ENCODE data around the gene FCHSD1.
A peak's percentile ranks its signal among the peaks of the same experiment; 100 is the strongest.

FCHSD1 gene

GRCh38 chr5:141662028-141662427, 10.8 kb upstream of the FCHSD1 start:
- Histone ChIP-seq H3K4me3 (ENCODE audit: low read depth in 1 of 5, low read length in 5 of 5) (no peak overlapping the region), H3K36me3 (ENCODE audit: control insufficient read depth in 5 of 5, insufficient read depth in 5 of 5, low read length in 5 of 5) (peaks cover 0 to 54% (median 37%) of the 10 kb centered on the region in 5 donors), H3K27me3 (ENCODE audit: control insufficient read depth in 5 of 5, insufficient read depth in 4 of 5, low read length in 5 of 5) (no peaks in the 10 kb centered on the region)

GRCh38 chr5:141657937-141658545, 6.8 kb upstream of the FCHSD1 start:
- peaks cover 0 to 77% (median 60%) of the 10 kb centered on the region in 5 donors for H3K36me3 ChIP-seq (ENCODE audit: control insufficient read depth in 5 of 5, insufficient read depth in 5 of 5, low read length in 5 of 5)
- H3K4me3 ChIP-seq (ENCODE audit: low read depth in 1 of 5, low read length in 5 of 5), result no peak overlapping the region
- no peak overlapping the region for H3K27ac ChIP-seq (ENCODE audit: low read depth, low read length)
- no peaks in the 10 kb centered on the region for H3K9me3 ChIP-seq (ENCODE audit: control insufficient read depth in 5 of 5, low read length in 5 of 5)
- H3K27me3 ChIP-seq (ENCODE audit: control insufficient read depth in 5 of 5, insufficient read depth in 4 of 5, low read length in 5 of 5), result no peaks in the 10 kb centered on the region
- H3K4me1 ChIP-seq (ENCODE audit: control insufficient read depth in 5 of 5, insufficient read depth in 5 of 5, low read length in 5 of 5), result peaks cover 0 to 2% (median 0%) of the 10 kb centered on the region in 5 donors
- H3K9ac ChIP-seq (ENCODE audit: low read length in 5 of 5), result no peak overlapping the region

More at GRCh38 chr5:141662028-141662427, 10.8 kb upstream of the FCHSD1 start:
- no peaks in the 10 kb centered on the region for H3K9me3 ChIP-seq (ENCODE audit: control insufficient read depth in 5 of 5, low read length in 5 of 5)
- H3K9ac ChIP-seq (ENCODE audit: low read length in 5 of 5), result no peak overlapping the region
- H3K4me1 ChIP-seq (ENCODE audit: control insufficient read depth in 5 of 5, insufficient read depth in 5 of 5, low read length in 5 of 5), result peaks cover 0 to 6% (median 3%) of the 10 kb centered on the region in 5 donors
- no peak overlapping the region for H3K27ac ChIP-seq (ENCODE audit: low read depth, low read length)

- H3K9me3 ChIP-seq (ENCODE audit: control insufficient read depth in 5 of 5, low read length in 5 of 5), result no peaks in the 10 kb centered on the region
- no peaks in the 10 kb centered on the region for H3K4me1 ChIP-seq (ENCODE audit: control insufficient read depth in 5 of 5, insufficient read depth in 5 of 5, low read length in 5 of 5)
- no peaks in the 10 kb centered on the region for H3K27me3 ChIP-seq (ENCODE audit: control insufficient read depth in 5 of 5, insufficient read depth in 4 of 5, low read length in 5 of 5)
- H3K36me3 ChIP-seq (ENCODE audit: control insufficient read depth in 5 of 5, insufficient read depth in 5 of 5, low read length in 5 of 5), result peaks cover 0 to 73% (median 60%) of the 10 kb centered on the region in 5 donors
- H3K4me3 ChIP-seq (ENCODE audit: low read depth in 1 of 5, low read length in 5 of 5), result no peak overlapping the region
- H3K9ac ChIP-seq (ENCODE audit: low read length in 5 of 5), result no peak overlapping the region
- H3K27ac ChIP-seq (ENCODE audit: low read depth, low read length), result no peak overlapping the region
These were observed 6.2 kb upstream of the FCHSD1 start for GRCh38 chr5:141657404-141657803.

DNA sequence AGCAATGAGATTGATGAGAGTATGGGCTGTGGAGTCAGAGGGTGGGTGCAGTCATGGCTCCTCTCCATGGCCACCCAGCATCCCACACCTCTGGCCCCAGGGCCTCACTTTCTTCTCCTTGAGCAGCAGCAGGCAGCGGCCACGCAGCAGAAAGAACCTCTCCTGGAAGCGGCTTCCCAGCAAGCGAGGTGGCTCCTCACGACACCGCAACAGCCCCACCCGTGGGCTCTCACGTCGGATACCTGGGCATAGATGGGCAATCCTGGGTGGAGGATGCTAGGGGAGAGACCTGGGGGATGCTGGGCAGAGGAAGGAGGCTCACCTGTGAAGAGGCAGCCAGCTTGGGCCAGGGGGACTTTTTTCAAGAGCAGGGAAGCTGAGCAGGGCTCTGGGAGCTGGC, 5.2 kb upstream of the FCHSD1 start:
- no peaks in the 10 kb centered on the region for H3K27me3 ChIP-seq (ENCODE audit: control insufficient read depth in 5 of 5, insufficient read depth in 4 of 5, low read length in 5 of 5)
- H3K27ac ChIP-seq (ENCODE audit: low read depth, low read length), result no peak overlapping the region
- no peak overlapping the region for H3K9ac ChIP-seq (ENCODE audit: low read length in 5 of 5)
- no peaks in the 10 kb centered on the region for H3K9me3 ChIP-seq (ENCODE audit: control insufficient read depth in 5 of 5, low read length in 5 of 5)
- no peak overlapping the region for H3K4me3 ChIP-seq (ENCODE audit: low read depth in 1 of 5, low read length in 5 of 5)
- H3K36me3 ChIP-seq (ENCODE audit: control insufficient read depth in 5 of 5, insufficient read depth in 5 of 5, low read length in 5 of 5), result peaks cover 0 to 65% (median 52%) of the 10 kb centered on the region in 5 donors
- H3K4me1 ChIP-seq (ENCODE audit: control insufficient read depth in 5 of 5, insufficient read depth in 5 of 5, low read length in 5 of 5), result peaks cover 0 to 5% (median 4%) of the 10 kb centered on the region in 5 donors

GRCh38 chr5:141655020-141655419, 3.8 kb upstream of the FCHSD1 start:
- H3K36me3 ChIP-seq (ENCODE audit: control insufficient read depth in 5 of 5, insufficient read depth in 5 of 5, low read length in 5 of 5), result peaks cover 0 to 59% (median 49%) of the 10 kb centered on the region in 5 donors
- no peaks in the 10 kb centered on the region for H3K27me3 ChIP-seq (ENCODE audit: control insufficient read depth in 5 of 5, insufficient read depth in 4 of 5, low read length in 5 of 5)

GRCh38 chr5:141654298-141654697, 3.1 kb upstream of the FCHSD1 start:
- no peaks in the 10 kb centered on the region for H3K9me3 ChIP-seq (ENCODE audit: control insufficient read depth in 5 of 5, low read length in 5 of 5)
- no peak overlapping the region for H3K4me3 ChIP-seq (ENCODE audit: low read depth in 1 of 5, low read length in 5 of 5)
- peaks cover 0 to 15% (median 12%) of the 10 kb centered on the region in 5 donors for H3K4me1 ChIP-seq (ENCODE audit: control insufficient read depth in 5 of 5, insufficient read depth in 5 of 5, low read length in 5 of 5)
- H3K36me3 ChIP-seq (ENCODE audit: control insufficient read depth in 5 of 5, insufficient read depth in 5 of 5, low read length in 5 of 5), result peaks cover 0 to 52% (median 44%) of the 10 kb centered on the region in 5 donors
- no peak overlapping the region for H3K27ac ChIP-seq (ENCODE audit: low read depth, low read length)
- H3K9ac ChIP-seq (ENCODE audit: low read length in 5 of 5), result no peak overlapping the region
- H3K27me3 ChIP-seq (ENCODE audit: control insufficient read depth in 5 of 5, insufficient read depth in 4 of 5, low read length in 5 of 5), result no peaks in the 10 kb centered on the region

More at GRCh38 chr5:141655020-141655419, 3.8 kb upstream of the FCHSD1 start:
- H3K9ac ChIP-seq (ENCODE audit: low read length in 5 of 5), result no peak overlapping the region
- peaks cover 0 to 15% (median 12%) of the 10 kb centered on the region in 5 donors for H3K4me1 ChIP-seq (ENCODE audit: control insufficient read depth in 5 of 5, insufficient read depth in 5 of 5, low read length in 5 of 5)
- H3K4me3 ChIP-seq (ENCODE audit: low read depth in 1 of 5, low read length in 5 of 5), result no peak overlapping the region
- no peaks in the 10 kb centered on the region for H3K9me3 ChIP-seq (ENCODE audit: control insufficient read depth in 5 of 5, low read length in 5 of 5)
- no peak overlapping the region for H3K27ac ChIP-seq (ENCODE audit: low read depth, low read length)

GRCh38 chr5:141651728-141652105, 499 bp upstream of the FCHSD1 start:
- Histone ChIP-seq H3K4me1 (ENCODE audit: control insufficient read depth in 5 of 5, insufficient read depth in 5 of 5, low read length in 5 of 5) (peaks cover 0 to 15% (median 12%) of the 10 kb centered on the region in 5 donors), H3K9me3 (ENCODE audit: control insufficient read depth in 5 of 5, low read length in 5 of 5) (no peaks in the 10 kb centered on the region), H3K4me3 (ENCODE audit: low read depth in 1 of 5, low read length in 5 of 5) (peak overlapping the region; percentile 46 to 77 (median 71)), H3K36me3 (ENCODE audit: control insufficient read depth in 5 of 5, insufficient read depth in 5 of 5, low read length in 5 of 5) (peaks cover 0 to 41% (median 26%) of the 10 kb centered on the region in 5 donors), H3K27ac (ENCODE audit: low read depth, low read length) (no peak overlapping the region), H3K27me3 (ENCODE audit: control insufficient read depth in 5 of 5, insufficient read depth in 4 of 5, low read length in 5 of 5) (no peaks in the 10 kb centered on the region), H3K9ac (ENCODE audit: low read length in 5 of 5) (peak overlapping the region in 4 of 5 donors; percentile 22 to 67 (median 48))

DNA sequence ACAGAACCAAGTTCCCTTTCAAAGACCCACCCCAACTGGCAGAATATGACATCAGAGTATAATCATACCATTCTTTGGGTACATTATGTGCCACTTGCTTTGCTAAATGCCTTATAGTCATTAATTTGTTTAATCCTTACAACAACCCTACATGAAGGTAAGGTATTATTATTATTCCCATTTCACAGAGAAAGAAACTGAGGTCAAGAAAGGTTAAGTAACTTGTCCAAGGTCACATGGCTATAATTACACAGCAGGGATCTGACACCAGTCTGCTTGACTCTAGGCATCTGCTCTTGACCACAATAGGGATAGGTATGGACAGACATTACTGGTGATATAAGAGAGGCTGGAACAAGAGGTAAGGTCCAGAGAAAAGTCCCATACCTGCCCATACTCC, 1.2 kb downstream of the FCHSD1 start:
- H3K9ac ChIP-seq (ENCODE audit: low read length in 5 of 5), result no peak overlapping the region
- H3K4me1 ChIP-seq (ENCODE audit: control insufficient read depth in 5 of 5, insufficient read depth in 5 of 5, low read length in 5 of 5), result peaks cover 0 to 15% (median 12%) of the 10 kb centered on the region in 5 donors
- no peaks in the 10 kb centered on the region for H3K9me3 ChIP-seq (ENCODE audit: control insufficient read depth in 5 of 5, low read length in 5 of 5)
- H3K27me3 ChIP-seq (ENCODE audit: control insufficient read depth in 5 of 5, insufficient read depth in 4 of 5, low read length in 5 of 5), result no peaks in the 10 kb centered on the region
- peaks cover 0 to 33% (median 18%) of the 10 kb centered on the region in 5 donors for H3K36me3 ChIP-seq (ENCODE audit: control insufficient read depth in 5 of 5, insufficient read depth in 5 of 5, low read length in 5 of 5)
- no peak overlapping the region for H3K4me3 ChIP-seq (ENCODE audit: low read depth in 1 of 5, low read length in 5 of 5)
- H3K27ac ChIP-seq (ENCODE audit: low read depth, low read length), result no peak overlapping the region

GRCh38 chr5:141649056-141649688, 2.0 kb downstream of the FCHSD1 start:
- no peaks in the 10 kb centered on the region for H3K9me3 ChIP-seq (ENCODE audit: control insufficient read depth in 5 of 5, low read length in 5 of 5)
- H3K4me1 ChIP-seq (ENCODE audit: control insufficient read depth in 5 of 5, insufficient read depth in 5 of 5, low read length in 5 of 5), result peaks cover 0 to 15% (median 12%) of the 10 kb centered on the region in 5 donors
- no peak overlapping the region for H3K9ac ChIP-seq (ENCODE audit: low read length in 5 of 5)
- no peak overlapping the region for H3K27ac ChIP-seq (ENCODE audit: low read depth, low read length)
- no peak overlapping the region for H3K4me3 ChIP-seq (ENCODE audit: low read depth in 1 of 5, low read length in 5 of 5)
- H3K27me3 ChIP-seq (ENCODE audit: control insufficient read depth in 5 of 5, insufficient read depth in 4 of 5, low read length in 5 of 5), result no peaks in the 10 kb centered on the region
- H3K36me3 ChIP-seq (ENCODE audit: control insufficient read depth in 5 of 5, insufficient read depth in 5 of 5, low read length in 5 of 5), result peaks cover 0 to 37% (median 25%) of the 10 kb centered on the region in 5 donors

DNA sequence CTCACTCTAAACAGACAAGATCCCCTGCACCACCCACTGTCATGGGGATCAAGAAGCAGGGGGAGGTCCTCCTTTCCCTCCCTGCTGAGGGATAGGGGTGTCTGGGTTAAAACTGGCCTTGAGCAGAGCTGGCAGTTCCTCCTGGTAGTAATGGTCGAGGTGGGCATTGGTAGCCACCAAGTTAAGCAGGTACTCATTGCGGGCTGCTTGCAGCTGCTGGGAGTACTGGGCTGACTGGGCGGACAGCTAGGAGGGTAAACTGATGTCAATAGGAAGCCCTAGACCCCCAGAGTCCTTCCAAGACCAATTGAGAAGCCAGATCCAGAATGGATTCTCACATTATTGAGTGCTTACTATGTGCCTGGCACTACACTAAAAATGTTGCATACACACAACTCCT, 3.4 kb downstream of the FCHSD1 start:
- Histone ChIP-seq H3K27me3 (ENCODE audit: control insufficient read depth in 5 of 5, insufficient read depth in 4 of 5, low read length in 5 of 5) (no peaks in the 10 kb centered on the region), H3K27ac (ENCODE audit: low read depth, low read length) (no peak overlapping the region), H3K4me1 (ENCODE audit: control insufficient read depth in 5 of 5, insufficient read depth in 5 of 5, low read length in 5 of 5) (peaks cover 0 to 15% (median 12%) of the 10 kb centered on the region in 5 donors), H3K9ac (ENCODE audit: low read length in 5 of 5) (no peak overlapping the region), H3K36me3 (ENCODE audit: control insufficient read depth in 5 of 5, insufficient read depth in 5 of 5, low read length in 5 of 5) (peaks cover 0 to 38% (median 15%) of the 10 kb centered on the region in 5 donors), H3K4me3 (ENCODE audit: low read depth in 1 of 5, low read length in 5 of 5) (no peak overlapping the region), H3K9me3 (ENCODE audit: control insufficient read depth in 5 of 5, low read length in 5 of 5) (no peaks in the 10 kb centered on the region)

All from subcutaneous abdominal adipose tissue (tissue), 5 donors.